Stimulated activated CD8-positive, alpha-beta memory T cell treated with anti-CD3 and anti-CD28 coated beads, Interleukin-15, amount 100 ng/mL, for 24 hours (primary cell): ENCODE data around the gene ZNF428.
"Not testable (repeated sequence)": the region's sequence is repeated elsewhere in the genome, so short reads cannot be mapped to it uniquely, and the experiment has no call there.

ENCODE experiments used
- DNase-seq: peaks from one replicate; pipeline ENCODE4 v3.0.0-alpha.2; 2020; ENCODE audit warnings: low read depth

ZNF428 gene

DNA sequence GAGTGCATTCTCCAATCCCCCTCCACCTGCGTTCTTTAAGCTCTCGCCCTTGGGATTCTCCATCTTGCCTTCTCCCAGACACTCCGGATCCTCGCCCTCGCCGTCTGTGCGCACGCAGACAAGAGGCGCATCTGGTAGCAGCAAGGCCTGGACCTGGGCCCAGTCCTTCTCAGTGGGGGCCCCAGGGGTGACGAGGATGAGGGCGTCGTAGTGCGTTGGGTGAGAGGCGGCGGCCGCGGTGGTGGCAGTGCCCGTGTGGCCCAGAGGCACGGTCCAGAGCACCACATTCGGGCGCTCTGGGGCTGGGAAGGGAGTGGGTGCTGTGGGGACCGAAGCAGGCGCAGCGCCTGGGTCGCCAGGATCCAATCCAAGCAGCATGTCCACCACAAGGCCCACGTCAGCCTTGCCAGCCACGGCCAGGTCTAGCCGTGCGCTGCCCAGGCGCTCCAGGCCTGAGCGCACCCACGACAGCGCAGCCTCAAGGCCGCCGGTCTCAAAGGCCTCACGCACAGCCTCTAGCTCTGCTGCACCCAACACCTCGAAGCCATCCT is 26.6 kb downstream of the ZNF428 start:
- no peak for DNase-seq

DNA sequence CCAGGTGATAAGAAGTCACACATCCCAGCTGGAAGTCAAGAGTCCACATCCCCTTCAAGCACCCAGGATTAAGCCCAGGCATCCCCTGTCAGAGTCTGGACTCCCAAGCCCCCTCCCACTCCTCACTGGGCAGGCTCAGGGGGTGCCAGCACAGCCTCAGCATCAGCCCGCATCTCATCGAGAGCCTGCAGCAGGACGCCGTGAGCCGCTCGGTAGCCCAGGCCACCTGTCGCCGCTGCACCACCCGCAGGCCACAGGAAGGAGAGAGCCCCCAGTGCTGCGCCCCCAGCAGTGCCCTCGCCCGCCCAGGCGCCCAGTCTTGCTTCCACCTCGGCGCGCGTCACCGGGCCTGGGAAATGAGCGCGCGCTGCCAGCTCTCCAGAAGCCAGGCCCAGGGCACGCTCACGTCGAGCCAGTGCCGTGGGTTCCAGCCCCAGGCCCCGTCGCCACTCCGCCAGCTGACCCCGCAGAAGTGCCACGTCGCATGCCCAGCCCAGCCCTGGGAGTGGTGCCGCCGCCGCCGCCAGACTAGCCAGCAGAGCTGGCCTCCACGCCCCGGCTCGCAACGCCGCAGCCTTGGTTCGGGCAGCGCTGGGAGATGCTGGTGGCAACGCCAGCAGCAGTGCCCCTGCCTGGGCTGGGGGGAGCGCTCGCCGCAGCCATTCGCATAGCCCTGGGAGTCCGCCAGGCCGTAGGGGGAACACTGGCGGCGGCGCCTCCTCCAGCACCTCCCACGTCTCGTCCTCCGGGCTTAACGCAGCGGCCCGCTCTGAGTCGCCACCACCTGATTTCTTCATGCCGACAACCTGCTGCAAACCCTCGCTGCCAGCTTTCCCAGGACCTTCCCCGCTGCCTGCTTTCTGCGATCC is 27.3 kb downstream of the ZNF428 start:
- DNase-seq, result no peak

DNA sequence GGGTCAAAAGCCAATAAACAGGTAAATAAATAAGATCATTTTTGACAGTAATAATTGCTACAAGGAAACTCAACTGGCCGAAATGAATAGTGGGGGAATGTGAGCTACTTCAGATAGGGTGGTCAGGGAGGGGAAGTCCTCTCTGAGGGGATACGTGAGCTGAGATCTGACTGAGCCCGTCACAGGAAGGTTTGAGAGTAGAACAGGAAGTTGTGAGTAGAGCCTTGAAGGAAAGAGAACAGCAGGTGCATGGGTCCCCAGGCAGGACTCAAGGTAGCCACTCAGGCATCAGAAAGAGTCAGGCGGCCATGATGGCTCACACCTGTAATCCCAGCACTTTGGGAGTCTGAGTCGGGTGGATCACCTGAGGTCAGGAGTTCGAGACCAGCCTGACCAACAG is 29.8 kb downstream of the ZNF428 start:
- DNase-seq, result no peak

DNA sequence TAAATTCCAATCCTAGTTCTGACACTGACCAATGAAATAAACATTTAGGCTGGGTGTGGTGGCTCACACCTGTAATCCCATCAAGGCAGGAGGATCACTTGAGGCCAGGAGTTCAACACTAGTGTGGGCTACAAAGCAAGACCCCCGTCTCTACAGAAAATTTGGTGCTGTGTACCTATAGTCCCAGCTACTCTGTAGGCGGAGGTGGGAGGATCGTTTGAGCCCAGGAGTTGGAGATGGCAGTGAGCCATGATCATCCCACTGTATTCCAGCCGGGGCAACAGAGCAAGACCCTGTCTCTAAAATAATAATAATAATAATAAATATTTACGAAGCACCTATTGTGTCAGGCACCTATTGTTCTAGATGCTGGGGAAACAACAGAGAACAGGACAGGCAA is 30.2 kb downstream of the ZNF428 start:
- DNase-seq, result no peak

DNA sequence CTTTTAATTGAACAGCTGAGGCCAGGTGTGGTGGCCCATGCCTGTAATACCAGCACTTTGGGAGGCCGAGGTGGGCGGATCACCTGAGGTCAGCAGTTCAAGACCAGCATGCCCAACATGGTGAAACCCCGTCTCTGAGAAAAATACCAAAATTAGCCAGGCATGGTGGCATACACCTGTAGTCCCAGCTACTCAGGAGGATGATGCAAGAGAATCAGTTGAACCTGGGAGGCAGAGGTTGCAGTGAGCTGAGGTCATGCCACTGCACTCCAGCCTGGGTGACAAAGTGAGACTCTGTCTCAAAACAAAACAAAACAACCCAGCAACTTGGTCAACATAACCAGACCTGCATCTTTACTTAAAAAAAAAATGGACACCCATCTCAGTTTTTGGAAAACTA is 32.4 kb downstream of the ZNF428 start:
- DNase-seq, result not testable (repeated sequence)

DNA sequence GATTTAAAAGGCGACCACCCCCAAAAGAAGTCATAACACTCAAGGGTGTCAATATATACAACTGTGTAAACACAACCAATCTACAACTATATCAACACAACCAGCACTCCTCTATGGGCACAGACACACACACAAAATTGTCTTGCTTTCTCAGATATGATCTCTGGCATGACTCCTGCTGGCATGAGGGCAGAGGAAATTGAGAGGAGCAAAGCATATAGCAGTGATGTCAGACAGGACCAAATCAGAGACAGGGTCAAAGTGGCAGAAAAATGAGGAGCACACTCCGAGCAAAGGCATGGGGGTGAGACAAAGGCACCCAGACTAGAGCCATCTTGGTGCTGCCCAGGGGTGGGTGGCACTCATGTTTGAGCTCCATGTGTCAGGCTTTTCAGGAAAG is 33.1 kb downstream of the ZNF428 start:
- DNase-seq, result no peak

DNA sequence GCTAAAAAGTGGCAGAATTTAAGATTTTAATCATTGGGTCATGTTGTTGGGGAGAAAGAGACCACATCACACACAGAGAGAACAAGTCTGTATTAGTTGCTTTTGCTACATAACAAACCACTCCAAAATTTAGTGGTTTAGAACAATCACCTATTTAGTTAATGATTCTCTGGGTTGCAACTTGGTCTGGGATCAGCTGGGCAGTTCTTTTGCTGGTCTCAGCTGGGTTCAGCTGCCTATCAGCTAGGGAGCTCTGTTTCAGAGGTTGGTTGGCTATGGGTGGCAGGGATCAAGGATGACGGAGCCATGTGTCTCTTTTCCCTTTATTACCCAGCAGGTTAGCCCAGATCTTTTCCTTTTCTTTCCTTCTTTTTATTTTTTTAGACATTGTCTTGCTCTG is 34.9 kb downstream of the ZNF428 start:
- no peak for DNase-seq

DNA sequence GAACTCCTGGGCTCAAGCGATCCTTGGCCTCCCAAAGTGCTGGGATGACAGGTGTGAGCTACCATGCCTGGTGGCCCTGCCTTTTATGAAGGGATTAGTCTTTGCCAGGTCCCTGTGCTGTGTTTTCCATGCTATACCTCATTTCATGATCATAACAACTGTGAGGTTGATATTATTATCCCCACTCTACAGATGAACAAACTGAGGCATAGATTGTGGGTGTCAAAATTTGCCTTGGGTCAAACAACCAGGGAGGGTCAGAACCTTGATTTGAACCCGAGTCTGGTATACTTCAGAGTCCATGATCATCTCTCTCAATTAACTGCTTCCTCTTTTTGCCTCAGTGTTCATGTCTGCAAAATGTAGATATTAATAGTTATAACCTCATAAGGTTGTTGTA is 36.9 kb downstream of the ZNF428 start:
- no peak for DNase-seq

DNA sequence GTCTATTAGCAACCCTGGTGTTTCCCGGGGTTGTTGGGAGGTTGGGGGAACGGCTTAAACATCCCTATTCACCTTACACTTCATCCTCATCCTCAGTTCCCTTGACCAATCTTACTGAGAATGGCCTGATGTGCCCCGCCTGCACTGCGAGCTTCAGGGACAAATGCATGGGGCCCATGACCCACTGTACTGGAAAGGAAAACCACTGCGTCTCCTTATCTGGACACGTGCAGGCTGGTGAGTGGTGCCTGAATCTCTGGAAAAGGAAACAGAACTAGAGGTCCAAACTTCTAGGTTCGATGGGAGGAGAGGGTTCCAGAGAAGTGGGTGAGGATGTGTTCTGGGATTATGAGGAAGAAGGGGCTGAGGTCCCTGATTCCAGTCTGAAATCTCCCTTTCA is 38.0 kb downstream of the ZNF428 start:
- no peak for DNase-seq

DNA sequence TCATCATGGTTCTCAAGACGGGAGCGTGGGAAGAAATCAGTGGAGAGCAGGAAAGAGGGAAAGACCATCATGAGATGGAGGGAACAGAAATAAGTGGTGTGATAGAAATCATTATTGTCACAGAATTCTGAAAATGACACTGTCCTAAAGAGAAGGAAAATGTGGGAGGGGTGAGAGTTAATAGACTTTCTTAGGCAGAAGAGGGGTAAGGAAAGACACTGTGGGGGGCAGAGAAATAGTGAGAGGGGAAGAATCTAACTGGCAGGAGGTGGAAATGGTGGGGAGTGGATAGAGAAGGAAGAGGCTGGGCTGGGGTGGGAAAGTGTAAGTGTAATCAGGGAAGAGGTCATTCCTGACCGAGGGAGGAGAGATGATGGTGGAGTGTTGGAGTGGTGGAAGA is 40.6 kb downstream of the ZNF428 start:
- no peak for DNase-seq

DNA sequence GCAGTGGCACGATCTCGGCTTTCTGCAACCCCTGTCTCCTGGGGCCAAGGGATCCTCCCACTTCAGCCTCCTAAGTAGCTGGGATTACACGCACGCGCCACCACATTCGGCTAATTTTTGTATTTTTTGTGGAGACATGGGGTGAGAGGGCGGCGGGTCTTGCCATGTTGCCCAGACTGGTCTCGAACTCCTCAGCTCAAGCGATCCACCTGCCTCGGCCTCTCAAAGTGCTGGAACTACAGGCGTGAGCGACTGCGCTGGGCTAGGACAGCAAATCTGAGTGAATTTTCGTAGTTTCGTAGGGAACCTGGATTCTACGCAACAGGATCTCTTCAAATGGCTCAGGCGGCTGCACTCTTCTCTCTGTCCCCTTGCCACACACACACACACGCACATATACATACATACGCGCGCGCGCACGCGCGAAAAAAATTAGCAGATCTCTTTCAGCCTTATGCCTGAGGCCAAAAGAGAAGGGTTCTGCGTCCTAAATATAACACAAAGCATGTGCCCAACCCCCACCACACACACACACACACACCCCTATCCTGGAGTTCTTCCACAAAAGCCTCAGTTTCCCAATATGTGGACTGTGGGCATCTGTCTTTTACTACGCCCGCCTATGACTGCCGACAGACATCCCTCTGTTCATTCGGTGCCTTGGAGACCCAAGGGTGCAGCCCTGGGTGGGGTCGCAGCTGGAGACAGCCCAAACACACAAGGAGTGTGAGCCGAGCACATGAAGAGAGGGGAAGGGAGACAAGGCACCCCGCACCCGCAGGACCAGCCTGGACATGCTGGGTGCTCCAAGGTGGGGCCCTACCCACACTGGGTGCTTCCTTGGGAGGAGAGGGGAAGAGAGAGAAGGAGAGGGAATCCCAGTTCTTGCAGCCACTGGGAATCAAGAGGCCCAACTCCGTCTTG is 43.2 kb downstream of the ZNF428 start:
- no peak for DNase-seq

DNA sequence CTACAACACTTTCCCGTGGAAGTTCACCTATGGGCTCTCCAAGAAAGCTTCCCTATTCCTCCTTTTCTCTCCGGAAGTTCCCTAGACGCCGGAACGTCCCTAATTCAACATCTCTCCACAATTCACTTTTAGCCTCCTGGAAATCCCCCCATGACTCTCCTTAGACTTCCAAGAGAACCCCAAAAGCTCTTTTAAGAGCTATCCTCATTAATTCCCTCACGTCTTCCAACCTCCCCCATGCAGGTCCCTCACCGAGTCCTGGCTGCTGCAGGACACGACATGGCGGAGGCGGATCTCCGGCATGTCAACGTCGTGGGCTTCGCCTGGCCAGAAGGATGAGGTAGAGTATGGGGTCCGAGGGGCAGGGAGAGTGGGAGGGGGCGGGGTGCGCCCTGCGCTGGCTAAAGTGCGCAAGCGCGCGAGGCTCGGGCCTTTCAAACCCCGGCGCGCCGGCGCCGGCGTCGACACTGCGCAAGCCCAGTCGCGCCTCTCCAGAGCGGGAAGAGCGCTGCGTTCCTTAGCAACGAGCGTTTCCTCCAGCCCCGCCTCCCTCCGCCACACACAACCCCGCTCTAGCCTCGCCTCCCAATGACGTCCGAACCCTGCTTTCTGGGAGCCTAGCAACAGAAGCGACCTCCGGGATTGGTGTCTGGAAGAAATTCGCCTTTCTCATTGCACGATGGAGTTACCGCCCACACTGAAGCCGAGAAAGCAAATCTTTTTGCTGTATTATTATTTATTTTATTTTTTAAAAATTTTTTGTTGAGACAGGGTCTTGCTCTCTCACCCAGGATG is 44.1 kb downstream of the ZNF428 start, which contains the start of the genes PINLYP and XRCC1:
Gene PINLYP (plus strand): TSS at position 646 of the 795 bp plus-strand sequence. CDS start 1,391 bp downstream, outside the sequence.
Gene XRCC1 (minus strand): TSS at position 372 of the 795 bp plus-strand sequence. CDS start 69 bp downstream, at position 303.
- peak; percentile 90 for DNase-seq

DNA sequence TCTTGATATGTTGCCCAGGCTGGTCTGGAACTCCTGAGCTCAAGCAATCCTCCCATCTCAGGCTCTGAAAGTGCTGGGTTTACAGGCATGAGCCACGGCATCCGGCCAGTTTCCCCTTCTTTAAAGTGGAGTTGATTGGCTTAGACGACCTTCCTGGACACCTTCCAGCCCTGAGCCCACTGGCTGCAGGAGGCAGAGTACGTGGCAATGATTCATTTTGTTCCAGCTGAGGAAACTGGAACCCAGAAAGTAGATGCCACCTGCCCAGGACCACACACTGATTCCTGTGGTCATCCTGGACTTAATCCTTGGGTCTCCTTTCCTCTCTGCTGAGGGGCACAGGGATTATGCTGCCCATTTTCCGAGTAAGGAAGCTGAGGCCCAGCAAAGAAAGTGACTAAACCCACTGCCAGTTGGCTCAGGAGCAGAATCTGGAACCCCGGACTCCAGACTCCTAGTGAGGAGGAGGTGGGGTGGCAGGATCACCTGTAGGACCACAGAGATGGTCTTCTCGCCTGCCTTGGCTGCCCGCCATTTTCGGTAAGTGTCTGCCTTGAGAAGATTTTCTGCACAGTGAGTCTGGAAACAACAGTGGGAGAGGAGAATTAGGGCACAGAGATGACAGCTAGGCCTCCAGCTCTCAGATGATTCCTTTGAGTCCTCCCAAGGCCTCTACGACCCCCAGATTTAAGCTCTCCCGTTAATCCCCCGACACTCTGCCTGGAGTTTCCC is 44.8 kb downstream of the ZNF428 start:
- DNase-seq, result no peak

DNA sequence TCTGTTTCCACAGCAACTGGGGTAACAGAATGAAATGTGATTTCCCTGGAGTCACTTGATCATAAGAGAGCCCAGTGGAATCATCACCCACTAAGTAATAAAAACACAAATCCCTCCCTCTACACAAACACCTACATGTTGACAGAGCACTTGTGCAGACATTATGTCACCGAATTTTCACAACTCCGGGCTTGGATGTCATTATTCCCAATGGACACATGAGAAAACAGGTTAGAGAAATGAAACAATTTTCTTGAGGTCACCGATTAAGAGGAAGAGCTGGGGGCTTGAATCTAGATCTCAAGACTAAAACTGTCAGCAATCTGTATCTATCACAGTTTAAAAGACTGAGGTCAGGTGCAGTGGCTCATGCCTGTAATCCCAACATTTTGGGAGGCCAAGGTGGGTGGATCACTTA is 47.2 kb downstream of the ZNF428 start:
- no peak for DNase-seq

DNA sequence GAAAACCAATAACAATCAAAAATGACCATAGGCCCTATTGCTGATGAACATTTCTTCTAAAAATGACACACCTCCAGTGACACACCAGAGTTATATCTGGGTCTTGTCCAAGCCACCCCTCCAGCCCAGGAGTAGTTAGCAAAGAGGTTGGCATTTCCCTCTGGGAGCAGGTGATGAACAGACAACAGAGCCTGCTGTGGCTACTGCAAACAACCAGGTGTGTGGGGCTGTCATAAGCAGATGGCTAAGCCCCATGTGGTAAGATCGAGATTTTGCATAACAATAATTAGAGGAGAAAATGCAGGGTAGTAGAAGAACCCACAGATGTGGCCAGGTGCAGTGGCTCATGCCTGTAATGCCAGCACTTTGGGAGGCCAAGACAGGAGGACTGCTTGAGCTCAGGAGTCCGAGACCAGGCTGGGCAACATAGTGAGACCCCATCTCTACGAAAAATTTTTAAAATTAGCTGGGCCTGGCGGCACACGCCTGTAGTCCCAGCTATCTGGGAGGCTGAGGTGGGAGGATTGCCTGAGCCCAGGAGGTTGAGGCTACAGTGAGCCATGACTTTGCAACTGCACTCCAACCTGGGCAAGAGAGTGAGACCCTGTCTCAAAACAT is 49.1 kb downstream of the ZNF428 start:
- DNase-seq, result no peak

DNA sequence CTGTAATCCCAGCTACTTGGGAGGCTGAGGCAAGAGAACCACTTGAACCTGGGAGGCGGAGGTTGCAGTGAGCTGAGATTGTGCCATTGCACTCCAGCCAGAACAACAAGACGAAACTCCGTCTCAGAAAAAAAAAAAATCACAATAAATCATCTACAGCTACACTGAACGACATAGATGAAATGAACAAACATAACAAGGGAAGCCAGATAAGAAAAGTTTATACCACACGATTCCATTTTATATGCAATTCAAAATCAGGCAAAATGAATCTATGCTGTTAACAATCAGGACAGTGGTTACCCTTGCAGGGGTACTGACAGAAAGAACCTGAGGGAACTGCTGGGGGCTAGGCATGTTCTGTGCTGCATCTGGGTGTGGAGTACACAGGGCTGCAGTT is 49.8 kb downstream of the ZNF428 start:
- DNase-seq, result no peak

DNA sequence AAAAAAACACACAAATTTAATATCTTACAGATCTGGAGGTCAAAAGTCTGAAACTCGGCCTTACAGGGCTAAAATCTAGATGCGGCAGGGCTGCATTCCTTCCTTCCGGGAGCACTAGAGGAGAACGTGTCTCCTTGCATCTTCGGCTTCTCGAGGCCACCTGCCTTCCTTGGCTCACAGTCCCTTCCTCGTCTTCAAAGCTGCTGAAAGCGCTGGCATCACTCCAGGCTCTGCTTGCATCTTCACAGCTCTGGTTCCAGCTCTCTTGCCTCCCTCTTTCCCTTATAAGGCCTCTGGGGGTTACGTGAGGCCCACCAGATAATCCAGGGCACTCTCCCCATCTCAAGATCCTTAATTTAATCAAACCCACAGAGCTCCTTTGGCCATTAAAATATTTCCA is 54.6 kb downstream of the ZNF428 start:
- DNase-seq, result no peak

DNA sequence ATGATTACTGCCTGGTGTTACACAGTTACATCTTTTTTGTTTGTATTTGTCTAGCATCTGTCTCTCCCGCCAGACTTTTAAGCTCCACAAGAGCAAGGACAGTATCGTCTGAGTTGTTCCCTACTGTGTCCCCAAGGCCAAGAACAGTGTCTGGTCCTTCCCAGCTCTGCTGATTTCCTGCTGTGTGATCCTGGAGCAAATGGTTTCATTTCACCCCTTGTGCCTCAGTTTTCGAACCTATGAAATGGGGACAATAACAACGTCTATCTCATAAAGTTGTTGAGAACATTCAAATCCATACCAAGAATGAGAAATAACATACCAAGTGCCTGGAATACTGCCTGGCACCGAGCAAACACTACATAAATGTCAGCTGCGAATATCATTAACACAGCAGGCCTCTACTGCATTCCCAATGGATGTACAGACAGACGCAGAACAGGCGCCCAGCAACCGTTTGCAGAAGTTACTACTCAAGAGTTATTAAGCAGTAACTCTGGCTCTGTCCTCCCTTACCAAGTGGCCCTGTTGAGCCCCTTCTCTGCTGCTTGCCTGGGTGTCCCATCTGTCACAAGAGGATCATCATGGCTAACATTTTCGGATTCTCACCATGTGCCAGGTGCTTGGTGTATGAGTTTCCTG is 55.5 kb downstream of the ZNF428 start:
- no peak for DNase-seq

DNA sequence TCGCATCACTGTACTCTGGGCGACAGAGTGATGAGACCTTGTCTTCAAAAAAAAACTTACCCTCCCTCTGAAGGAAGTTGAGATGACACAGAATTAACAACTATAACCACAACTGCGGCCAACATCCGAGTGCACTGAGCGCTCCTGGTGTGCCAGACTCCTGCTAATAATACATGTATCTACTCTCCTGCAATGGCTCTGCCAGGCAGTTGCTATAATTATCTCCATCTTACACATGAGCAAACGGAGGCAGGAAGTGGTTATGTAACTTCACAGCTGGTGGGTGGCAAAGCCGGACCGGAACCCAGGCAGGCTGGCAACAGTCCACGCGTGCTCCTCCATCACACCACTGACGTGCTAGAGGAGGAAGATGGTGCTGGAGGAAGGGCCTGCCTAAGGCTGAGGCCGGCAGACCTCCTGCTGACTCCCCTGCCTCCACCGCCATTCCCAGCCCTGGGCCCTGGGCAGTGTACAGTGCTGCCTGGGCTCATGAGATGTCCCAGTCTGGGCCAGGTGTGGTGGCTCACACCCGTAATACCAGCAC is 56.7 kb downstream of the ZNF428 start:
- peak; percentile 21 for DNase-seq

DNA sequence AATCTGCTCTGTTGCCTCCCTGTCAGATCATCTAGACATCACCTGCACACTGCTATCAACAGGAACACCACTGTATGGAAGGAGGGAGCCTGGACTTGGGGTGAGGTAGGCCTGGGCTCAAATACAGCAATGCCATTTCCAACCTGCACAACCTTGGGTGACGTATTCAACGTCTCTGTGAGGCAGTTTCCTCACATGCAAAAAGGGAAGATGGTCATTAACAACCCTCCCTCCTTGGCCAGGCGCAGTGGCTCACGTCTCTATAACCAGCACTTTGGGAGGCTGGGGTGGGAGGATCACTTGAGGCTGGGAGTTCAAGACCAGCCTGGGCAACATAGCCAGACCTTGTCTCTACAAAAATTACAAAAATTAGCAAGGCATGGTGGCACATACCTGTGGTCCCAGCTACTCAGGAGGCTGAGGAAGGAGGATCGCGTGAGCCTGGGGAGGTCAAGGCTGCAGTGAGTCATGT is 57.2 kb downstream of the ZNF428 start:
- DNase-seq, result no peak
